DMS 273 treated with DMSO at 0.1 percent for 48 hours (cell line): Measurements from ENCODE around the gene GPR62.

Experiments used
- DNase-seq: peaks from one replicate; lab custom pipeline; 2025; lab: John Stamatoyannopoulos, UW

The GPR62 gene

GRCh38 chr3:51938780-51939425, 16.3 kb upstream of the GPR62 start:
- DNase-seq: no peak

- DNase-seq: no peak
These were observed 14.3 kb upstream of the GPR62 start for GRCh38 chr3:51940648-51941462.

- DNase-seq: no peak
These were observed 13.8 kb upstream of the GPR62 start for GRCh38 chr3:51941463-51941797.

- peak; percentile 97 for DNase-seq
These were observed 13.2 kb upstream of the GPR62 start, which contains the start of the genes PARP3 and RRP9 for GRCh38 chr3:51941798-51942602. TSS of gene PARP3 (plus strand) at chr3:51942363. CDS start at chr3:51943356, 993 bp downstream. TSS of gene RRP9 (minus strand) at chr3:51941904. CDS start at chr3:51941867, 37 bp downstream.

GRCh38 chr3:51942603-51943450, 12.4 kb upstream of the GPR62 start:
- DNase-seq: no peak

GRCh38 chr3:51943451-51944391, 11.5 kb upstream of the GPR62 start:
- DNase-seq: no peak

GRCh38 chr3:51944451-51945021, 10.6 kb upstream of the GPR62 start:
- no peak for DNase-seq

GRCh38 chr3:51945031-51945840, 9.9 kb upstream of the GPR62 start:
- DNase-seq: no peak

GRCh38 chr3:51945926-51946705, 9.1 kb upstream of the GPR62 start:
- no peak for DNase-seq

- DNase-seq: no peak
These were observed 8.4 kb upstream of the GPR62 start for GRCh38 chr3:51946796-51947195.

GRCh38 chr3:51947215-51947900, 7.8 kb upstream of the GPR62 start:
- no peak for DNase-seq

- no peak for DNase-seq
These were observed 7.1 kb upstream of the GPR62 start for GRCh38 chr3:51948016-51948580.

GRCh38 chr3:51949121-51949520, 6.1 kb upstream of the GPR62 start:
- DNase-seq: no peak

GRCh38 chr3:51950899-51951298, 4.3 kb upstream of the GPR62 start:
- no peak for DNase-seq

- DNase-seq: no peak
These were observed 1.7 kb upstream of the GPR62 start for GRCh38 chr3:51953445-51953844.

- no peak for DNase-seq
These were observed 1.1 kb upstream of the GPR62 start for GRCh38 chr3:51954105-51954504.

GRCh38 chr3:51954713-51955112, 468 bp upstream of the GPR62 start:
- DNase-seq: no peak
